ENCODE measurements around the gene PLEKHF1. TPM values are rescaled to one million over a fixed set of nuclear protein-coding genes. Genes with fewer than 3 reads are reported as not detected.
"Not testable (repeated sequence)": the region's sequence is repeated elsewhere in the genome, so short reads cannot be mapped to it uniquely, and the experiment has no call there.

The PLEKHF1 gene
- total RNA-seq, 1 donor from 2014 or later, result 27.8 TPM

DNA sequence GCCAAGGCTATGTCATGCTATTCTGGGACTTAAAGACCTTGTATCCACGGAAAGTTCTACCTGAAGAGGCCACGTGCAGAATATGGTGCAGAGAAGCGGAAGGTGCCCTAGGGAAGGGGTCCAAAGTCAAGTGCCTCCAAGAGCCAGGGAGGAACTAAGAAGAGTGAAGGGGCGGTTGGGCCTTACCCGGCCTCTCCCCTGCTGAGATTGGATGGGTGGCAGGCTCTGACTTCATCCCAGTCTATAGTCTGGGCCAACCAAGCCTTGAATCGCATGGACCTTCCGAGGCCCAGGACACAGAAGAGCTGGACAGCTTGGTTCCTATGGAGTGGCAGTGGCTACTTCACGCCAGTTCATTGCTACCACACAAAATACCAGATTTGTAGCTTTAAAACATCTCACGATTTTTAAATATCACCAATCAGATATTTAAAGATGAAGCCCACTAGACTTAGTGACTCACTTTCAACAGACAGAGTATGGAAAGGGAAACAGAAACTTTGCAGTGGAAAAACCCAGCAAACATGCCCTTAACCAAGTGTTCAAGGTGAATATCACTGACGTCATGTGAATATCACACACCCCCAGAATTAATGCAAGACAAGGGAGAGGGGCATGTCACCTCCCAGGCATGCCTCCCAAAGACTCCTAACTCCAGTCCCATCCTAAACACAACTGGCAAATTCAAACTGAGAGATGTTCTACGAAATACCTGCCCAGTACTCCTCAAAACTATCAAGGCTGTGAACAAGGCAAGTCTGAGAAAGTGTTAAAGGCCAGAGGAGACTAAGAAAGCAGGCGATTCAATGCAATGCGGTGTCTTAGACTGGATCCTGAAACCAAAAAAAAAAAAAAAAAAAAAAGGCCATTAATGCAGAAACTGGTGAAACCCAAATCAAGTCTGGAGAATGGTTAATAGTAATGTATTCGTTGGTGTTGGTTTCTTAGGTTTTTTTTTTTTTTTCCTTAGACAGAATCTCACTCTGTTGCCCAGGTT lies 39.6 kb downstream of the PLEKHF1 start:
- no peaks in the 10 kb centered on the region for H3K27me3 ChIP-seq (ENCODE audit: low read depth)
- H3K4me3 ChIP-seq, result no peak overlapping the region
- DNase-seq, result no peak
- peaks cover 49% of the 10 kb centered on the region for H3K36me3 ChIP-seq
- TF ChIP-seq, protein P1, sequence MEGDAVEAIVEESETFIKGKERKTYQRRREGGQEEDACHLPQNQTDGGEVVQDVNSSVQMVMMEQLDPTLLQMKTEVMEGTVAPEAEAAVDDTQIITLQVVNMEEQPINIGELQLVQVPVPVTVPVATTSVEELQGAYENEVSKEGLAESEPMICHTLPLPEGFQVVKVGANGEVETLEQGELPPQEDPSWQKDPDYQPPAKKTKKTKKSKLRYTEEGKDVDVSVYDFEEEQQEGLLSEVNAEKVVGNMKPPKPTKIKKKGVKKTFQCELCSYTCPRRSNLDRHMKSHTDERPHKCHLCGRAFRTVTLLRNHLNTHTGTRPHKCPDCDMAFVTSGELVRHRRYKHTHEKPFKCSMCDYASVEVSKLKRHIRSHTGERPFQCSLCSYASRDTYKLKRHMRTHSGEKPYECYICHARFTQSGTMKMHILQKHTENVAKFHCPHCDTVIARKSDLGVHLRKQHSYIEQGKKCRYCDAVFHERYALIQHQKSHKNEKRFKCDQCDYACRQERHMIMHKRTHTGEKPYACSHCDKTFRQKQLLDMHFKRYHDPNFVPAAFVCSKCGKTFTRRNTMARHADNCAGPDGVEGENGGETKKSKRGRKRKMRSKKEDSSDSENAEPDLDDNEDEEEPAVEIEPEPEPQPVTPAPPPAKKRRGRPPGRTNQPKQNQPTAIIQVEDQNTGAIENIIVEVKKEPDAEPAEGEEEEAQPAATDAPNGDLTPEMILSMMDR (IDR thresholded peaks at IDR 0.05; ENCODE audit: borderline replicate concordance), result no peak
- intact Hi-C loops (cut with micrococcal nuclease), result no loop called here
- H3K9me3 ChIP-seq (replicated peaks), result no peaks in the 10 kb centered on the region
- peaks cover 41% of the 10 kb centered on the region for H3K4me1 ChIP-seq
- H3K27ac ChIP-seq (replicated peaks), result no peak overlapping the region

GRCh38 chr19:29705706-29706105 lies 40.4 kb downstream of the PLEKHF1 start:
- Histone ChIP-seq H3K9me3 (replicated peaks) (no peaks in the 10 kb centered on the region), H3K36me3 (peaks cover 49% of the 10 kb centered on the region), H3K4me3 (no peak overlapping the region), H3K4me1 (peaks cover 49% of the 10 kb centered on the region), H3K27ac (replicated peaks) (no peak overlapping the region), H3K27me3 (ENCODE audit: low read depth) (no peaks in the 10 kb centered on the region)
- intact Hi-C loops (cut with micrococcal nuclease), result no loop called here
- DNase-seq, result no peak
- TF ChIP-seq, protein P1 (IDR thresholded peaks at IDR 0.05; ENCODE audit: borderline replicate concordance), result no peak

DNA sequence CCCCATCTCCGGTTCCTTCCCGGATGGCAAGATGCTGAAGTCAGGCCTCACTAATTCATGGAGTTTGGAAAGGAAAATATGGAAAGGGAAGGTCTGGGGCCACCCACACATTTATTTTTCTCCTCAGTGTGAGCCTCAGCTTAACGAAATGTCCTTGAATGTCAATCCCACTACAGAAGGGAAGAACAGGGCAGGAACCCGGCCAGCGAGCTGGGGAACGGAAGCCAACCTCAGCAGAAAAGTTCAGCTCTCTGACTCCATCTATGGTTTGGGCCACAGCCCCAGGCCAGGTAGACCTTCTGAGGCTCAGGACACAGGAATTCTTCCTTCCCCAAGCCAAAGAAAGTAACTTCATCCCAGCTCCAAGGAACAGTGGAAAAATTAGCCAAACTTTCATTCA lies 41.4 kb downstream of the PLEKHF1 start:
- intact Hi-C loops (cut with micrococcal nuclease), result no loop called here
- Histone ChIP-seq H3K27ac (replicated peaks) (peak overlapping the region; percentile 88), H3K27me3 (ENCODE audit: low read depth) (no peaks in the 10 kb centered on the region), H3K36me3 (peaks cover 42% of the 10 kb centered on the region), H3K4me1 (peaks cover 54% of the 10 kb centered on the region), H3K4me3 (no peak overlapping the region), H3K9me3 (replicated peaks) (no peaks in the 10 kb centered on the region)
- DNase-seq, result no peak
- TF ChIP-seq, protein P1 (IDR thresholded peaks at IDR 0.05; ENCODE audit: borderline replicate concordance), result no peak

DNA sequence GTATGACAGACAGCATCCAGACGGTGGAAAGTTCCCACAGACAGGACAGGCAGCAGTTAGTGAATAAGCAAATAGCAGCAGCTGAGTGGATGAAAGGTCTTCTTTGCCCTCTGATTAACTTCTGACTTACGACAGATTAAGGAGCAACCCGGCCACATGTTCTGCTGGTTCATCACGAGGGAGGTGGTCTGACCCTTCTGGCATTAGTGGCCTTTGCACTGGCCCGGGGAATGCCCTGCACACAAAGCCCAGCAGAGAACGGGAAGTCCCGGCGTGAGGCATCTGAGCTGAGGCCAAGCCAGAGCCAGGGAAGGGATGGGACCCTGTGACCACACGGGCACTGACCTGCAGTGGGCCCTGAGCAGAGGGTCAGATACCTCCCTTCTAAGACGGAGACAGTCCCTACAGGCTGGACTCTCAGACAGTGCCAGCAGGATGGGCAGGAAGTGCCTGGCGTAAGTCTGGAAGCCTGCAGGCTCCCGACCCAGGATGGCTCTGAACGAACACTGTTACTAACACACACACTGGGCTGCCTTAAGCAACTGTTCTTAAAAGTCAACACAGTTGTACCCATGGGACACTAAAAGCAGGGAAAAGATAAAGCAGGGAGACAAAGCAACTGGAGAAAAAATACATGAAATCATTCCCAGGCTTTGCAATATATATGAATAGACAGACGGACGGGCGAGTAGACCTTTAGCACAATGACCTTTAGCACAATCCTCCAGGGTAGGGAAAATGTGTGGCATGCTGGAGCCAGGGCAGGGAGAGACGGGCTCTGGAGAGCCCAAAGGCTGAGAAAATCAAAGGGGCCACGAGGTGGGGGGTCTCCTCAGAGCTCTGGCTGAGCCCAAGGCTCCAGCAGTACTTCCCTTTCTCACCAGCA lies 43.5 kb downstream of the PLEKHF1 start:
- intact Hi-C loops (cut with micrococcal nuclease), result no loop called here
- Histone ChIP-seq H3K4me1 (peaks cover 76% of the 10 kb centered on the region), H3K27me3 (ENCODE audit: low read depth) (no peaks in the 10 kb centered on the region), H3K4me3 (peak overlapping the region; percentile 43), H3K9me3 (replicated peaks) (no peaks in the 10 kb centered on the region), H3K27ac (replicated peaks) (peak overlapping the region; percentile 88), H3K36me3 (peaks cover 29% of the 10 kb centered on the region)
- TF ChIP-seq, protein P1 (IDR thresholded peaks at IDR 0.05; ENCODE audit: borderline replicate concordance), result no peak
- DNase-seq, result peak; percentile 49

DNA sequence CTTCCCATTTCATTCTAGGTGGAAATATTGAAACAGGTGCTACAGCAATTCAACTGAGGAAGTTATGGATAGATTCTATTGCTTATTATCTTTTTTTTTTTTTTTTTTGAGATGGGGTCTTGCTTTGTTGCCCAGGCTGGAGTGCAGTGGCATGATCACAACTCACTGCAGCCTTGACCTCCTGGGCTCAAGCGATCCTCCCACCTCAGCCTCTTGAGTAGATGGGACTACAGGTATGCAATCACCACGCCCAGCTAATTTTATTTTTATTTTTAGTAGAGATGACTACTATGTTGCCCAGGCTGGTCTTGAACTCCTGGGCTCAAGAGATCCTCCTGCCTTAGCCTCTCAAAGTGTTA lies 44.2 kb downstream of the PLEKHF1 start:
- H3K27me3 ChIP-seq (ENCODE audit: low read depth); DNase-seq; intact Hi-C loops (cut with micrococcal nuclease); H3K9me3 ChIP-seq (replicated peaks): not testable (repeated sequence)
- peak overlapping the region; percentile 43 for H3K4me3 ChIP-seq
- H3K27ac ChIP-seq (replicated peaks), result peak overlapping the region; percentile 88
- H3K36me3 ChIP-seq, result peaks cover 23% of the 10 kb centered on the region
- H3K4me1 ChIP-seq, result peaks cover 82% of the 10 kb centered on the region

All from left ventricle myocardium inferior (tissue), 1 donor.